HEK293 (cell line): Measurements from ENCODE around the gene IREB2.

Source experiments
- CTCF ChIA-PET: fragments of 350-600 bp; formaldehyde crosslinking; extraction: SDS; loops from one replicate; lab custom pipeline; 2021; ENCODE audit warnings: antibody characterized with exemption; lab: Yijun Ruan, JAX
- POLR2A ChIA-PET: fragments of 300-600 bp; formaldehyde crosslinking; extraction: SDS; loops from one replicate; lab custom pipeline; 2020; ENCODE audit warnings: antibody characterized with exemption, inconsistent platforms; lab: Yijun Ruan, JAX
- H3K27ac ChIP-seq: fragments of 200-500 bp; sonication (Bioruptor generic); 2 replicates; pipeline ENCODE4 v1.5.1; 2014; ENCODE audit warnings: low read depth, low read length, control low read depth, inconsistent platforms; ENCODE audit errors: extremely low read depth
- H3K36me3 ChIP-seq, 2 experiments: fragments of 200-500 bp in 1 of 2; sonication (Bioruptor generic) in 1 of 2; 1 replicate in 1 of 2; 2 replicates in 1 of 2; pipeline ENCODE4 v1.5.1; 2014 to 2017; ENCODE audit warnings: inconsistent platforms in 2 of 2, low read length in 2 of 2; ENCODE audit not compliant: control insufficient read depth in 2 of 2, insufficient read depth in 1 of 2
- H3K4me1 ChIP-seq: fragments of 200-500 bp; sonication (Bioruptor generic); 2 replicates; pipeline ENCODE4 v1.5.1; 2014; ENCODE audit warnings: mild to moderate bottlenecking, low read length, inconsistent platforms; ENCODE audit not compliant: control insufficient read depth, insufficient read depth
- H3K4me3 ChIP-seq: 2 replicates; pipeline ENCODE4 v1.5.1; 2011; ENCODE audit warnings: low read depth, mild to moderate bottlenecking, control low read depth, low read length, moderate library complexity
- H3K9me3 ChIP-seq: fragments of 200-500 bp; sonication (Bioruptor generic); 2 replicates; pipeline ENCODE4 v1.5.1; 2014; ENCODE audit warnings: low read depth, low read length, inconsistent platforms; ENCODE audit not compliant: control insufficient read depth, insufficient read depth
- GLI4 ChIP-seq: fragments of 450-650 bp; formaldehyde crosslinking; IDR thresholded peaks from 2 replicates; pipeline ENCODE4 v1.5.1; 2016; ENCODE audit warnings: missing biosample characterization, missing genetic modification characterization
- HOXC10 ChIP-seq: sonication (generic); formaldehyde crosslinking; IDR thresholded peaks from 2 replicates; pipeline ENCODE4 v1.8.1; 2023; ENCODE audit warnings: mild to moderate bottlenecking, missing genetic modification reagents
- SCRT1 ChIP-seq: fragments of 450-650 bp; formaldehyde crosslinking; IDR thresholded peaks from 2 replicates; pipeline ENCODE4 v1.5.1; 2016; ENCODE audit warnings: missing biosample characterization, missing genetic modification characterization, borderline replicate concordance
- SCRT2 ChIP-seq: fragments of 450-650 bp; formaldehyde crosslinking; IDR thresholded peaks from 2 replicates; pipeline ENCODE4 v1.5.1; 2016; ENCODE audit warnings: missing biosample characterization, missing genetic modification characterization
- ZNF10 ChIP-seq: fragments of 450-650 bp; formaldehyde crosslinking; IDR thresholded peaks from 2 replicates; pipeline ENCODE4 v1.5.1; 2017; ENCODE audit warnings: missing biosample characterization, missing genetic modification characterization
- ZNF146 ChIP-seq: fragments of 450-650 bp; formaldehyde crosslinking; IDR thresholded peaks from 2 replicates; pipeline ENCODE4 v1.5.1; 2016; ENCODE audit warnings: missing biosample characterization, missing genetic modification characterization
- ZNF211 ChIP-seq: fragments of 450-650 bp; formaldehyde crosslinking; IDR thresholded peaks from 2 replicates; pipeline ENCODE4 v1.5.1; 2016; ENCODE audit warnings: low read depth, missing biosample characterization, missing genetic modification characterization
- ZNF510 ChIP-seq: fragments of 450-650 bp; formaldehyde crosslinking; IDR thresholded peaks from 2 replicates; pipeline ENCODE4 v1.5.1; 2018; ENCODE audit warnings: mild to moderate bottlenecking, missing genetic modification characterization, missing biosample characterization; ENCODE audit not compliant: insufficient replicate concordance
- ZNF529 ChIP-seq: fragments of 450-650 bp; formaldehyde crosslinking; IDR thresholded peaks from 2 replicates; pipeline ENCODE4 v1.5.1; 2017; ENCODE audit warnings: missing genetic modification characterization, missing biosample characterization; ENCODE audit not compliant: insufficient replicate concordance
- ZNF548 ChIP-seq: fragments of 450-650 bp; formaldehyde crosslinking; IDR thresholded peaks from 2 replicates; pipeline ENCODE4 v1.5.1; 2016; ENCODE audit warnings: missing biosample characterization, missing genetic modification characterization
- ZNF600 ChIP-seq: fragments of 450-650 bp; formaldehyde crosslinking; IDR thresholded peaks from 2 replicates; pipeline ENCODE4 v1.5.1; 2016; ENCODE audit warnings: missing biosample characterization, missing genetic modification characterization
- ZNF76 ChIP-seq: fragments of 450-650 bp; formaldehyde crosslinking; IDR thresholded peaks from 2 replicates; pipeline ENCODE4; 2016; ENCODE audit warnings: low read depth, missing biosample characterization, missing genetic modification characterization, borderline replicate concordance
- TF ChIP-seq, protein P1 (sequence below): fragments of 450-650 bp; formaldehyde crosslinking; IDR thresholded peaks from 2 replicates; pipeline ENCODE4 v1.5.1; 2016; ENCODE audit warnings: missing biosample characterization, missing genetic modification characterization
- TF ChIP-seq, protein P2 (sequence below): fragments of 450-650 bp; formaldehyde crosslinking; IDR thresholded peaks from 2 replicates; pipeline ENCODE4 v1.5.1; 2016; ENCODE audit warnings: missing biosample characterization, missing genetic modification characterization
- TF ChIP-seq, protein P3 (sequence below): fragments of 450-650 bp; formaldehyde crosslinking; IDR thresholded peaks from 2 replicates; pipeline ENCODE4 v1.5.1; 2016; ENCODE audit warnings: missing biosample characterization, missing genetic modification characterization, borderline replicate concordance
- TF ChIP-seq, protein P4 (sequence below): fragments of 450-650 bp; formaldehyde crosslinking; IDR thresholded peaks from 2 replicates; pipeline ENCODE4 v1.5.1; 2017; ENCODE audit warnings: missing biosample characterization, missing genetic modification characterization
- TF ChIP-seq, protein P5 (sequence below): fragments of 450-650 bp; formaldehyde crosslinking; IDR thresholded peaks from 2 replicates; pipeline ENCODE4 v1.5.1; 2016; ENCODE audit warnings: missing biosample characterization, missing genetic modification characterization

IREB2 gene, protein sequence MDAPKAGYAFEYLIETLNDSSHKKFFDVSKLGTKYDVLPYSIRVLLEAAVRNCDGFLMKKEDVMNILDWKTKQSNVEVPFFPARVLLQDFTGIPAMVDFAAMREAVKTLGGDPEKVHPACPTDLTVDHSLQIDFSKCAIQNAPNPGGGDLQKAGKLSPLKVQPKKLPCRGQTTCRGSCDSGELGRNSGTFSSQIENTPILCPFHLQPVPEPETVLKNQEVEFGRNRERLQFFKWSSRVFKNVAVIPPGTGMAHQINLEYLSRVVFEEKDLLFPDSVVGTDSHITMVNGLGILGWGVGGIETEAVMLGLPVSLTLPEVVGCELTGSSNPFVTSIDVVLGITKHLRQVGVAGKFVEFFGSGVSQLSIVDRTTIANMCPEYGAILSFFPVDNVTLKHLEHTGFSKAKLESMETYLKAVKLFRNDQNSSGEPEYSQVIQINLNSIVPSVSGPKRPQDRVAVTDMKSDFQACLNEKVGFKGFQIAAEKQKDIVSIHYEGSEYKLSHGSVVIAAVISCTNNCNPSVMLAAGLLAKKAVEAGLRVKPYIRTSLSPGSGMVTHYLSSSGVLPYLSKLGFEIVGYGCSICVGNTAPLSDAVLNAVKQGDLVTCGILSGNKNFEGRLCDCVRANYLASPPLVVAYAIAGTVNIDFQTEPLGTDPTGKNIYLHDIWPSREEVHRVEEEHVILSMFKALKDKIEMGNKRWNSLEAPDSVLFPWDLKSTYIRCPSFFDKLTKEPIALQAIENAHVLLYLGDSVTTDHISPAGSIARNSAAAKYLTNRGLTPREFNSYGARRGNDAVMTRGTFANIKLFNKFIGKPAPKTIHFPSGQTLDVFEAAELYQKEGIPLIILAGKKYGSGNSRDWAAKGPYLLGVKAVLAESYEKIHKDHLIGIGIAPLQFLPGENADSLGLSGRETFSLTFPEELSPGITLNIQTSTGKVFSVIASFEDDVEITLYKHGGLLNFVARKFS

DNA sequence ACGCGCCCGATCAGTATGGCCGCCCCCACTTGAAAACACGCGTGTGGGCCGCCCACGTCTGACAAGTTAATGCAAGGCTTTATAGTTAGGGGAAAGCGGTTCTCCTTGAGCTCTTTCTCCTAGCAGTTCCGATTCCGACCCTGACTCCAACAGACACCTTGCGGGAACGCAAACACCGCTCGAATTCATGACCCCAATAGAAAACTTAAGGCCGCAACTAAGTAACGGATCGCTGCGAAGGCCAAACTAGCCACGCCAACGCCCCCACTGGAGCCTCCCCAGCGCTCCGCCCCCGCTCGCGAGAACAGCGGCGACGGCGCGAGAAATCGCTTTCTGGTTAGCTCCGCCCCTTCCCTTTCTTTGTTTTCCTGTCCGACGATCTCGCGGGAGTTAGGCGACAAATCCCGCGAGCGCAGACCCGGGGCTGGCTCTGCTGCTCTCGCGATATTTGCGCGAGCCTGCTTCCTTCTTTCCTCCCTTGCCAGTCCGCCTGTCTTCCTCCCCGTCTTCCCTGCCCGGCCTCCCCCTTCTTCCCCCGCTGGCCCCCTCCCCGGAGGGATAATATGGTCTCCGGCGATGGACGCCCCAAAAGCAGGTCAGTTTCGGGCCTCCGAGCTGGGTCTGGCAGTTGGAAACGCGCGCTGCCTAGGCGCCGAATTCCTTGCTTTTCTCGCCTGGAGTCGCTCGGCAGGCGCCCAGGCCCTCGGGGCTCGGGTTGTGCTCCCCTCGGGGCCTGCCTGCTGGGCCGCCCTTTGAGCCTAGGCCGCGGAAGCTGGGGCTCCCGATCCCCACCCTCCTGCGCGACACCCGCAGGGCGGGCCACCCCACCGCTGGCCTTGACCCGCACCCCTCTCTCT lies at the start of gene IREB2:
TSS of gene IREB2 (plus strand) at position 455 of the 857 bp plus-strand sequence. CDS start at position 577, 122 bp downstream.
- POLR2A ChIA-PET, result interaction anchor here (0.6 to 3.9 kb wide), 28 partner anchors 10 to 436 kb away, joined by 3 to 43 read pairs (median 4); partner anchors contain the start of genes CHRNA5, HYKK, MORF4L1 and PSMA4
- H3K36me3 ChIP-seq, result peaks cover 29 to 33% of the 10 kb centered on the region in 2 experiments
- H3K27ac ChIP-seq, result peak within 1 kb of the TSS; percentile 93
- CTCF ChIA-PET, result interaction anchor here (0.5 to 1.8 kb wide), 9 partner anchors 8 to 942 kb away, joined by 3 to 19 read pairs (median 4); partner anchors contain the start of gene CRABP1
- peaks cover 9% of the 10 kb centered on the region; the same call in 1 of the 2 replicates for H3K4me1 ChIP-seq
- no peaks in the 10 kb centered on the region for H3K9me3 ChIP-seq
- peak within 1 kb of the TSS; percentile 99 for H3K4me3 ChIP-seq
- TF ChIP-seq SCRT2 (peak; percentile 99), ZNF10 (0 out of 2 replicates have a peak, but pooled peaks have one; percentile 15), GLI4 (tag by site-specific recombination) (0 out of 2 replicates have a peak, but pooled peaks have one; percentile 70), SCRT1 (tag by site-specific recombination) (peak; percentile 94; the same call in 1 of the 2 replicates), ZNF548 (tag by site-specific recombination) (no peak), ZNF211 (tag by site-specific recombination) (no peak), ZNF76 (tag by site-specific recombination) (peak; percentile 52), ZNF146 (tag by site-specific recombination) (0 out of 2 replicates have a peak, but pooled peaks have one; percentile 28), ZNF510 (tag by site-specific recombination) (no peak), ZNF529 (tag by site-specific recombination) (no peak), HOXC10 (CRISPR knock-in tag) (0 out of 2 replicates have a peak, but pooled peaks have one; percentile 80), ZNF600 (tag by site-specific recombination) (no peak; the same call in 1 of the 2 replicates)
- TF ChIP-seq, protein P1, sequence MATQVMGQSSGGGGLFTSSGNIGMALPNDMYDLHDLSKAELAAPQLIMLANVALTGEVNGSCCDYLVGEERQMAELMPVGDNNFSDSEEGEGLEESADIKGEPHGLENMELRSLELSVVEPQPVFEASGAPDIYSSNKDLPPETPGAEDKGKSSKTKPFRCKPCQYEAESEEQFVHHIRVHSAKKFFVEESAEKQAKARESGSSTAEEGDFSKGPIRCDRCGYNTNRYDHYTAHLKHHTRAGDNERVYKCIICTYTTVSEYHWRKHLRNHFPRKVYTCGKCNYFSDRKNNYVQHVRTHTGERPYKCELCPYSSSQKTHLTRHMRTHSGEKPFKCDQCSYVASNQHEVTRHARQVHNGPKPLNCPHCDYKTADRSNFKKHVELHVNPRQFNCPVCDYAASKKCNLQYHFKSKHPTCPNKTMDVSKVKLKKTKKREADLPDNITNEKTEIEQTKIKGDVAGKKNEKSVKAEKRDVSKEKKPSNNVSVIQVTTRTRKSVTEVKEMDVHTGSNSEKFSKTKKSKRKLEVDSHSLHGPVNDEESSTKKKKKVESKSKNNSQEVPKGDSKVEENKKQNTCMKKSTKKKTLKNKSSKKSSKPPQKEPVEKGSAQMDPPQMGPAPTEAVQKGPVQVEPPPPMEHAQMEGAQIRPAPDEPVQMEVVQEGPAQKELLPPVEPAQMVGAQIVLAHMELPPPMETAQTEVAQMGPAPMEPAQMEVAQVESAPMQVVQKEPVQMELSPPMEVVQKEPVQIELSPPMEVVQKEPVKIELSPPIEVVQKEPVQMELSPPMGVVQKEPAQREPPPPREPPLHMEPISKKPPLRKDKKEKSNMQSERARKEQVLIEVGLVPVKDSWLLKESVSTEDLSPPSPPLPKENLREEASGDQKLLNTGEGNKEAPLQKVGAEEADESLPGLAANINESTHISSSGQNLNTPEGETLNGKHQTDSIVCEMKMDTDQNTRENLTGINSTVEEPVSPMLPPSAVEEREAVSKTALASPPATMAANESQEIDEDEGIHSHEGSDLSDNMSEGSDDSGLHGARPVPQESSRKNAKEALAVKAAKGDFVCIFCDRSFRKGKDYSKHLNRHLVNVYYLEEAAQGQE (tag by site-specific recombination), result no peak
- TF ChIP-seq, protein P2, sequence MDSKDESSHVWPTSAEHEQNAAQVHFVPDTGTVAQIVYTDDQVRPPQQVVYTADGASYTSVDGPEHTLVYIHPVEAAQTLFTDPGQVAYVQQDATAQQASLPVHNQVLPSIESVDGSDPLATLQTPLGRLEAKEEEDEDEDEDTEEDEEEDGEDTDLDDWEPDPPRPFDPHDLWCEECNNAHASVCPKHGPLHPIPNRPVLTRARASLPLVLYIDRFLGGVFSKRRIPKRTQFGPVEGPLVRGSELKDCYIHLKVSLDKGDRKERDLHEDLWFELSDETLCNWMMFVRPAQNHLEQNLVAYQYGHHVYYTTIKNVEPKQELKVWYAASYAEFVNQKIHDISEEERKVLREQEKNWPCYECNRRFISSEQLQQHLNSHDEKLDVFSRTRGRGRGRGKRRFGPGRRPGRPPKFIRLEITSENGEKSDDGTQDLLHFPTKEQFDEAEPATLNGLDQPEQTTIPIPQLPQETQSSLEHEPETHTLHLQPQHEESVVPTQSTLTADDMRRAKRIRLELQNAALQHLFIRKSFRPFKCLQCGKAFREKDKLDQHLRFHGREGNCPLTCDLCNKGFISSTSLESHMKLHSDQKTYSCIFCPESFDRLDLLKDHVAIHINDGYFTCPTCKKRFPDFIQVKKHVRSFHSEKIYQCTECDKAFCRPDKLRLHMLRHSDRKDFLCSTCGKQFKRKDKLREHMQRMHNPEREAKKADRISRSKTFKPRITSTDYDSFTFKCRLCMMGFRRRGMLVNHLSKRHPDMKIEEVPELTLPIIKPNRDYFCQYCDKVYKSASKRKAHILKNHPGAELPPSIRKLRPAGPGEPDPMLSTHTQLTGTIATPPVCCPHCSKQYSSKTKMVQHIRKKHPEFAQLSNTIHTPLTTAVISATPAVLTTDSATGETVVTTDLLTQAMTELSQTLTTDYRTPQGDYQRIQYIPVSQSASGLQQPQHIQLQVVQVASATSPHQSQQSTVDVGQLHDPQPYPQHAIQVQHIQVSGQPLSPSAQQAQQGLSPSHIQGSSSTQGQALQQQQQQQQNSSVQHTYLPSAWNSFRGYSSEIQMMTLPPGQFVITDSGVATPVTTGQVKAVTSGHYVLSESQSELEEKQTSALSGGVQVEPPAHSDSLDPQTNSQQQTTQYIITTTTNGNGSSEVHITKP (tag by site-specific recombination), result peak; percentile 65
- TF ChIP-seq, protein P3, sequence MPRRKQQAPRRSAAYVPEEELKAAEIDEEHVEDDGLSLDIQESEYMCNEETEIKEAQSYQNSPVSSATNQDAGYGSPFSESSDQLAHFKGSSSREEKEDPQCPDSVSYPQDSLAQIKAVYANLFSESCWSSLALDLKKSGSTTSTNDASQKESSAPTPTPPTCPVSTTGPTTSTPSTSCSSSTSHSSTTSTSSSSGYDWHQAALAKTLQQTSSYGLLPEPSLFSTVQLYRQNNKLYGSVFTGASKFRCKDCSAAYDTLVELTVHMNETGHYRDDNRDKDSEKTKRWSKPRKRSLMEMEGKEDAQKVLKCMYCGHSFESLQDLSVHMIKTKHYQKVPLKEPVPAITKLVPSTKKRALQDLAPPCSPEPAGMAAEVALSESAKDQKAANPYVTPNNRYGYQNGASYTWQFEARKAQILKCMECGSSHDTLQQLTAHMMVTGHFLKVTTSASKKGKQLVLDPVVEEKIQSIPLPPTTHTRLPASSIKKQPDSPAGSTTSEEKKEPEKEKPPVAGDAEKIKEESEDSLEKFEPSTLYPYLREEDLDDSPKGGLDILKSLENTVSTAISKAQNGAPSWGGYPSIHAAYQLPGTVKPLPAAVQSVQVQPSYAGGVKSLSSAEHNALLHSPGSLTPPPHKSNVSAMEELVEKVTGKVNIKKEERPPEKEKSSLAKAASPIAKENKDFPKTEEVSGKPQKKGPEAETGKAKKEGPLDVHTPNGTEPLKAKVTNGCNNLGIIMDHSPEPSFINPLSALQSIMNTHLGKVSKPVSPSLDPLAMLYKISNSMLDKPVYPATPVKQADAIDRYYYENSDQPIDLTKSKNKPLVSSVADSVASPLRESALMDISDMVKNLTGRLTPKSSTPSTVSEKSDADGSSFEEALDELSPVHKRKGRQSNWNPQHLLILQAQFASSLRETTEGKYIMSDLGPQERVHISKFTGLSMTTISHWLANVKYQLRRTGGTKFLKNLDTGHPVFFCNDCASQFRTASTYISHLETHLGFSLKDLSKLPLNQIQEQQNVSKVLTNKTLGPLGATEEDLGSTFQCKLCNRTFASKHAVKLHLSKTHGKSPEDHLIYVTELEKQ, result no peak
- TF ChIP-seq, protein P4, sequence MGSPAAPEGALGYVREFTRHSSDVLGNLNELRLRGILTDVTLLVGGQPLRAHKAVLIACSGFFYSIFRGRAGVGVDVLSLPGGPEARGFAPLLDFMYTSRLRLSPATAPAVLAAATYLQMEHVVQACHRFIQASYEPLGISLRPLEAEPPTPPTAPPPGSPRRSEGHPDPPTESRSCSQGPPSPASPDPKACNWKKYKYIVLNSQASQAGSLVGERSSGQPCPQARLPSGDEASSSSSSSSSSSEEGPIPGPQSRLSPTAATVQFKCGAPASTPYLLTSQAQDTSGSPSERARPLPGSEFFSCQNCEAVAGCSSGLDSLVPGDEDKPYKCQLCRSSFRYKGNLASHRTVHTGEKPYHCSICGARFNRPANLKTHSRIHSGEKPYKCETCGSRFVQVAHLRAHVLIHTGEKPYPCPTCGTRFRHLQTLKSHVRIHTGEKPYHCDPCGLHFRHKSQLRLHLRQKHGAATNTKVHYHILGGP (tag by site-specific recombination), result no peak
- TF ChIP-seq, protein P5, sequence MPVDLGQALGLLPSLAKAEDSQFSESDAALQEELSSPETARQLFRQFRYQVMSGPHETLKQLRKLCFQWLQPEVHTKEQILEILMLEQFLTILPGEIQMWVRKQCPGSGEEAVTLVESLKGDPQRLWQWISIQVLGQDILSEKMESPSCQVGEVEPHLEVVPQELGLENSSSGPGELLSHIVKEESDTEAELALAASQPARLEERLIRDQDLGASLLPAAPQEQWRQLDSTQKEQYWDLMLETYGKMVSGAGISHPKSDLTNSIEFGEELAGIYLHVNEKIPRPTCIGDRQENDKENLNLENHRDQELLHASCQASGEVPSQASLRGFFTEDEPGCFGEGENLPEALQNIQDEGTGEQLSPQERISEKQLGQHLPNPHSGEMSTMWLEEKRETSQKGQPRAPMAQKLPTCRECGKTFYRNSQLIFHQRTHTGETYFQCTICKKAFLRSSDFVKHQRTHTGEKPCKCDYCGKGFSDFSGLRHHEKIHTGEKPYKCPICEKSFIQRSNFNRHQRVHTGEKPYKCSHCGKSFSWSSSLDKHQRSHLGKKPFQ (tag by site-specific recombination), result no peak
